ENCODE results near the gene ULBP2. TPM values are rescaled to one million over a fixed set of nuclear protein-coding genes. Genes with fewer than 3 reads are reported as not detected.
"Not testable (repeated sequence)": the region's sequence is repeated elsewhere in the genome, so short reads cannot be mapped to it uniquely, and the experiment has no call there.

The ULBP2 gene
- total RNA-seq, 2 experiments from 2014 or later: 0.60 to 2.6 TPM

DNA sequence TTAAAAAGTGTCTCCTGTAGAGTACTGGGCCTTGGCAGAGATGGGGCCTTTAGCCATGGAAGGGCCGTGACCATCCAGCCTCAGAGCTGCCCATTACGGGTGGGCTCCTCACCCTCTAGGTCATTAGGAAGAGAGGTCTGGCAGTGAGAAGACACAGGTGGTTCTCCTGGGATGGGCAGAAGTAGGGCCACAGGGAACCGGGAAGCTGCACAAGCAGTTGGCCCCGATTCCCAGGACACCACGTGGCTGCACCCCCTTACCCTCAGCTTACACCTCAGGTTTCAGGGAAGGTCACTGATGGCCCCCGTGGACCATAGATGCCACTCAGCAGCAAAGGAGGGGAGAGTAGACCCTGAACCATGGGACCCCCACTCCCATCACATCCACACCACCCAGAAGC lies 20.5 kb upstream of the ULBP2 start:
- intact Hi-C loops (cut with micrococcal nuclease; ENCODE audit: unreplicated experiment): loop anchor here (10.0 kb wide), 1 partner anchor 357 kb away; the partner anchor contains the start of gene GINM1
- H3K27ac ChIP-seq (ENCODE audit: low read depth, low read length, poor library complexity, severe bottlenecking): no peak overlapping the region
- no peaks in the 10 kb centered on the region for H3K79me2 ChIP-seq (ENCODE audit: insufficient read depth, low read depth, low read length)
- no peak for TF ChIP-seq EZH2phosphoT487 (IDR thresholded peaks at IDR 0.05; ENCODE audit: borderline replicate concordance, low read depth, low read length)
- TF ChIP-seq, protein P1, sequence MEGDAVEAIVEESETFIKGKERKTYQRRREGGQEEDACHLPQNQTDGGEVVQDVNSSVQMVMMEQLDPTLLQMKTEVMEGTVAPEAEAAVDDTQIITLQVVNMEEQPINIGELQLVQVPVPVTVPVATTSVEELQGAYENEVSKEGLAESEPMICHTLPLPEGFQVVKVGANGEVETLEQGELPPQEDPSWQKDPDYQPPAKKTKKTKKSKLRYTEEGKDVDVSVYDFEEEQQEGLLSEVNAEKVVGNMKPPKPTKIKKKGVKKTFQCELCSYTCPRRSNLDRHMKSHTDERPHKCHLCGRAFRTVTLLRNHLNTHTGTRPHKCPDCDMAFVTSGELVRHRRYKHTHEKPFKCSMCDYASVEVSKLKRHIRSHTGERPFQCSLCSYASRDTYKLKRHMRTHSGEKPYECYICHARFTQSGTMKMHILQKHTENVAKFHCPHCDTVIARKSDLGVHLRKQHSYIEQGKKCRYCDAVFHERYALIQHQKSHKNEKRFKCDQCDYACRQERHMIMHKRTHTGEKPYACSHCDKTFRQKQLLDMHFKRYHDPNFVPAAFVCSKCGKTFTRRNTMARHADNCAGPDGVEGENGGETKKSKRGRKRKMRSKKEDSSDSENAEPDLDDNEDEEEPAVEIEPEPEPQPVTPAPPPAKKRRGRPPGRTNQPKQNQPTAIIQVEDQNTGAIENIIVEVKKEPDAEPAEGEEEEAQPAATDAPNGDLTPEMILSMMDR (conservative IDR thresholded peaks at IDR 0.05; ENCODE audit: low read length): no peak
- no peaks in the 10 kb centered on the region for H3K9me3 ChIP-seq (ENCODE audit: low read length)
- H3K4me2 ChIP-seq (ENCODE audit: low read length): no peak overlapping the region
- H3K36me3 ChIP-seq (ENCODE audit: insufficient read depth, low read length): no peaks in the 10 kb centered on the region
- no peaks in the 10 kb centered on the region for H3K9me2 ChIP-seq (ENCODE audit: insufficient read depth, low read length)
- no peaks in the 10 kb centered on the region for H4K20me1 ChIP-seq (ENCODE audit: insufficient read depth, low read length)
- CTCF ChIA-PET (ENCODE audit: unreplicated experiment): no interaction called here
- H2AFZ ChIP-seq (ENCODE audit: low read length): no peak overlapping the region
- BruUV-seq (replicated peaks): no TSS peak
- POLR2A ChIA-PET: no interaction called here
- DNase-seq (ENCODE audit: low spot score): no peak
- peaks cover 11% of the 10 kb centered on the region for H3K4me1 ChIP-seq (ENCODE audit: insufficient read depth, low read length, poor library complexity, severe bottlenecking)
- no peak overlapping the region for H3K4me3 ChIP-seq (ENCODE audit: low read depth, low read length, poor library complexity, severe bottlenecking)

DNA sequence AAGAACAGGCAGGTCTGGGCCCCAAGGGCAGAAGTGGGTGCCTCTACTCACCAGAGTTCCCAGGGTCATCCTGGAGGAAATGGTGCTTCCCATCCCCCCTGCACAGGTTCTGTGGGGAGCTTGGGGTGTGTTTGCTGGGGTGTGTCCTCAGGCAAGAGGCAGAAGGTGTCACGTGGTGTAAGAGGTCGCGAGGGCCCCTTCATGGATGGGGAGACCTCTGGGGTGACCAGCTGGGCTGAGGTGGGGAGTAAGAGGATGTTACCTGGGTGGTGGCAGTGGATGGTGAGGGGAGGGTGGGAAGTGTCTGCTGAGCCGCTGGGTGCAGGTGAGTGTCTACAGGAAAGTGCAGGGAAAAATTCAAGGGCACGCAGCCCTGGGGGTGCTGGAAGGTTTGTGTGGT lies 19.7 kb upstream of the ULBP2 start:
- POLR2A ChIA-PET; H3K79me2 ChIP-seq (ENCODE audit: insufficient read depth, low read depth, low read length); H3K9me3 ChIP-seq (ENCODE audit: low read length); BruUV-seq (replicated peaks); CTCF ChIA-PET (ENCODE audit: unreplicated experiment); H3K4me2 ChIP-seq (ENCODE audit: low read length); H4K20me1 ChIP-seq (ENCODE audit: insufficient read depth, low read length); H3K9me2 ChIP-seq (ENCODE audit: insufficient read depth, low read length); H2AFZ ChIP-seq (ENCODE audit: low read length); H3K36me3 ChIP-seq (ENCODE audit: insufficient read depth, low read length); DNase-seq (ENCODE audit: low spot score); H3K4me3 ChIP-seq (ENCODE audit: low read depth, low read length, poor library complexity, severe bottlenecking); H3K27ac ChIP-seq (ENCODE audit: low read depth, low read length, poor library complexity, severe bottlenecking): not testable (repeated sequence)
- intact Hi-C loops (cut with micrococcal nuclease; ENCODE audit: unreplicated experiment): loop anchor here (10.0 kb wide), 1 partner anchor 357 kb away; the partner anchor contains the start of gene GINM1
- H3K4me1 ChIP-seq (ENCODE audit: insufficient read depth, low read length, poor library complexity, severe bottlenecking): peaks cover 11% of the 10 kb centered on the region

DNA sequence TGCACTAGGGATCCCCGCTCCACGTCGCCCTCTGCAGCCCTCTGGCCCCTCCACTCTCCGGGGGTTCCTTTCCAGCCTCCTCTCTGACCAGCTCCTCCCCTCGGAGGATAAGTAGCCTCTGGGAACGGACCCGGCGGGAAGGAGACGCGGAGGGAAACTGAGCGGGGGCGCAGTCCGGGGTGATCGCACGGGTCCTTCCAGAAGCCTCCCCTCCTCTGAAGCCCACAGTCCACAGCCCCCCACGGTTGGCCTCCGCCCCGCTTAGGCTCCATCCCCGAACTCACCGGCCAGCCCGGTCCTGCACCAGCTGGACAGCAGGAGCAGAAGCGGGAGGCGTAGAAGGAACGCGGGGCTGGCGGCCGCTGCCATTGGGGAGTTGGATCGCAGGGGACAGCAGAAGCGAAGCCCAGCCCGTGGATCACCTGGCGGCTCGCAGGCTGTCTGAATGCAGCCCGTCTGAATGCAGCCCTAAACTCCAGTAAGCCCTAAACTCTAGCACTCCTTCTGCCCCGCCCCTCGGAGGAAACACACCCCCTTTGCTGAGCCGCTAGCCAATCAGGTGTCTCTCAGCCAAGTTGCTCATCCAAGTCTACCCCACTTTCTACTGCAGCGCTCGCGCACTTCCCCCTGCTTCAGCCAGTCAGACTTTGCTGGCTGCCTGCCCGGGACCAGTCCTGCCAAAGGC lies 19.0 kb upstream of the ULBP2 start, which contains the start of gene RAET1G:
RAET1G (minus strand) TSS at position 480 of the 685 bp plus-strand sequence; CDS start at position 369, 111 bp downstream.
- no peaks in the 10 kb centered on the region for H3K9me3 ChIP-seq (ENCODE audit: low read length)
- peak within 1 kb of the TSS; percentile 41 for H3K4me3 ChIP-seq (ENCODE audit: low read depth, low read length, poor library complexity, severe bottlenecking)
- no peaks in the 10 kb centered on the region for H3K9me2 ChIP-seq (ENCODE audit: insufficient read depth, low read length)
- BruUV-seq (replicated peaks): no TSS peak
- ChIA-PET POLR2A (no interaction called here), CTCF (ENCODE audit: unreplicated experiment) (no interaction called here)
- TF ChIP-seq, protein P1 (conservative IDR thresholded peaks at IDR 0.05; ENCODE audit: low read length): no peak
- no peak for TF ChIP-seq EZH2phosphoT487 (IDR thresholded peaks at IDR 0.05; ENCODE audit: borderline replicate concordance, low read depth, low read length)
- intact Hi-C loops (cut with micrococcal nuclease; ENCODE audit: unreplicated experiment): loop anchor here (10.0 kb wide), 1 partner anchor 358 kb away; the partner anchor contains the start of gene GINM1
- H3K4me1 ChIP-seq (ENCODE audit: insufficient read depth, low read length, poor library complexity, severe bottlenecking): peaks cover 11% of the 10 kb centered on the region
- no peaks in the 10 kb centered on the region for H3K36me3 ChIP-seq (ENCODE audit: insufficient read depth, low read length)
- DNase-seq (ENCODE audit: low spot score): peak; percentile 70
- no peaks in the 10 kb centered on the region for H3K79me2 ChIP-seq (ENCODE audit: insufficient read depth, low read depth, low read length)
- no peak within 1 kb of the TSS for H3K27ac ChIP-seq (ENCODE audit: low read depth, low read length, poor library complexity, severe bottlenecking)
- no peak within 1 kb of the TSS for H2AFZ ChIP-seq (ENCODE audit: low read length)
- peak within 1 kb of the TSS; percentile 56 for H3K4me2 ChIP-seq (ENCODE audit: low read length)
- H4K20me1 ChIP-seq (ENCODE audit: insufficient read depth, low read length): no peaks in the 10 kb centered on the region
